ENCODE measurements around the gene ACOXL.
"Not testable (repeated sequence)": the region's sequence is repeated elsewhere in the genome, so short reads cannot be mapped to it uniquely, and the experiment has no call there.

Gene ACOXL

DNA sequence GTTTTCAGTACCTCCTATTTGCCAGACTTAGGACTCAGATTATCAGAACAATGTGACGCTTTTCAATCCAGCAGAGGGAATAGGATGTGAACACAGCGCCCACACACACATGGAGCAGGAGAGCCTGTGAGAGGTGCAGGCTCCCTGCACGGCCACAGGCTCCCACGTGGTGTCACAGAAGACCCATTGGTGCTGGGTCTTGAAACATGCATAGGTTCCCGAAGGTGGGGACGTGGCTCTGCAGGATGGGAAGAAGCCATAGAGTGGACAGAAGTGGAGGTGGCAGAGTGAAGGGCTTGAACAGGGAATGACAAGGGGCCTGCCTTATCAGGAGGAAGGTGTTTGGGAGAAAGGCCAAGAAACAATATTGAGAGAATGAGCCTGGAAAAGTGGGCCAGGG is 309.9 kb downstream of the ACOXL start:
- DNase-seq (ENCODE audit: low read depth), result no peak

DNA sequence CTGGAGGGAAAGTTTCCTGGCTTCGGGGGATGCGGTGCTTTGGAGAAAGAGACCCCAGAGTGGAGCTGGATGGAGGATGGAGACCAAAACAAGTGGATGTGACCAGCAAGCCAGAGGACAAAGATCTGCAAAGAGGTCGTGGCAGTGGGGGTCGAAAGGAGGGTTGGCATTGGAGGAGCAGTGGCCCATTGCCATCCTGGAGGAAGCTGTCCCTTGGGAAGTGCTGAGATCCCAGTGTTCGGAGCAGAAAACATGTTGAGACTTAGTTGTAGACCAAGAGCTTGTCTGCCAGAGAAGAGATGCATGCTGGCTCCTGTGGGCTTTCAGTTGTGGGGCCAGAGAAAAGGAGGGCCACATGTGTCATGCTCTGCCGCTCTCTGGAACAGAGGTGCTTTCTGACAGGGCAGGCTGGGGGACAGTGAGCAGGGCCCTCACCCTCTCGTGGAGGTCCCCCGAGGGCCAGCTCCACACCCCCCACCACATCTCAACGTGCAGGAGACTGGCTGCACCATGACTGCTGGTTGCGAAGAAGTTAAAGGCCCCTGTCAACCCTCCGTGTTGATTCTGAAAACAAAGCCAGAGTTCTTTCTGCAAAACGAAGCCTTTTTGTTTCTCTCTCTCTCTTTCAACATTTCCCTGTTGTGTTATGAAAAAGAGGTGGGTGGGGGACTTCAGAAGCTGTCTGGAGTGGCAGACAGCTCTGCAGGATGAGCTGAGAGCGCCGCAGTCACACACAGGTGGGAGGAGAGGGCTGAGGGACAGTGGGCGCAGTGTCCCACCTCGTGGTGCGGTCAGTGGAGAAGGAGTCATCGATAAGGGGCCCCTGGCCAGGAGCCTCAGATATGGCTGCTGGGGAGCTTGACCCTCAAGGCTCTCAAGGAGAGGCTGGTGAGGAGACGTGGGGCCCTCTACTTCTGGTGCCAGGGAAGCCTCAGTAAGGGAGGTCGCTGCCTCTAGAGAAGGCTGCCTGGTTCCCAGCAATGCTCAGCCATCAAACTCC is 310.7 kb downstream of the ACOXL start:
- DNase-seq (ENCODE audit: low read depth), result no peak

- DNase-seq (ENCODE audit: low read depth), result no peak
These were observed 311.7 kb downstream of the ACOXL start for GRCh38 chr2:111044066-111044465.

GRCh38 chr2:111045236-111045635 is 312.9 kb downstream of the ACOXL start:
- DNase-seq (ENCODE audit: low read depth), result not testable (repeated sequence)

DNA sequence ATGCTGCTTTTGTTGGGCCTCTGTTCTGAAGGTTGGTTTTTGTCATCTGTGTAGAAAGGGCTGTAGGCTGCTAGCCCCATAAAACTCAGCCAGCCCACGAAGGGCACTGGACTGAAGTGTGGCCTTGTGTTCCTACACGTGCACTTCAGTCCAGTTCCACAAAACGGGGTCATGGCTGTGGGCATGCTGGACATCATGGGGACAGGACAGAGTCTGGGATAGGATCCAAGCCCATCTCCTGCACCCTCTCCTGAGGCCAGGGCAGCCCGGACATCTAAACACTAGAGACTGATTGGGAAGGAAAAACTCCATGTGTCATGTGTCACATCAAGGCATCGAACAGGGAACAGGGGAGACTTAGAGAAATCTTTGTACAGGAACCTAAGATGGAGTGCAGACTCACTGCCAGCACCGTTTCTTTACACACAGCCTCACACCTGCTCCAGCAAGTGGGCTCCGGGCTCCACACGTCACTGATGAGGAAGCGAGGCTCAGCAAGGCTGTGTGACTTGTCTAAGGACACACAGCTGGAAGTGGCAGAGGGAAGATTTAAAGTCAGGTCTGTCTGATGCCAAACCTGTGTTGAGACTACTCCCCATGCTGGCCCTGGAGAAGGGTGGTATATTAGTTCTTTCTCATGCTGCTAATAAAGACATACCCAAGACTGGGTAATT is 313.5 kb downstream of the ACOXL start:
- DNase-seq (ENCODE audit: low read depth), result no peak

DNA sequence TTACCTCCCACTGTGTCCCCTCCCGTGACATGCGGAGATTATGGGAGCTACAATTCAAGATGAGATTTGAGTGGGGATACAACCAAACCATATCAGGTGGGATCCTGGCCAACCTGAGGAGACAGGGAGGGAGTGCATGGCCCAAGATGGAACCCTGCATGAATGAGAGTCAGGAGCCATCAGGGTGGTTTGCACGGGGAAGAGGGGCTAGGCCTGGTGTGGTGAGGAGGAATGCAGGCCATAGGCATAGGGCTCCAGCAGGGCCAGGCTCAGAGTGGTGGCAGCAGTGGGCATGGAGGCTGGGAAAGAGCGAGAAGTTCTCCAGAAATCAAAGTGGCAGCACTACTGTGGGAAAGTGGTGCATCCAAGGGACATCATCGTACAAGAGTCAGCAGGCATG is 314.3 kb downstream of the ACOXL start:
- no peak for DNase-seq (ENCODE audit: low read depth)

- no peak for DNase-seq (ENCODE audit: low read depth)
These were observed 316.7 kb downstream of the ACOXL start for GRCh38 chr2:111048856-111049768.

DNA sequence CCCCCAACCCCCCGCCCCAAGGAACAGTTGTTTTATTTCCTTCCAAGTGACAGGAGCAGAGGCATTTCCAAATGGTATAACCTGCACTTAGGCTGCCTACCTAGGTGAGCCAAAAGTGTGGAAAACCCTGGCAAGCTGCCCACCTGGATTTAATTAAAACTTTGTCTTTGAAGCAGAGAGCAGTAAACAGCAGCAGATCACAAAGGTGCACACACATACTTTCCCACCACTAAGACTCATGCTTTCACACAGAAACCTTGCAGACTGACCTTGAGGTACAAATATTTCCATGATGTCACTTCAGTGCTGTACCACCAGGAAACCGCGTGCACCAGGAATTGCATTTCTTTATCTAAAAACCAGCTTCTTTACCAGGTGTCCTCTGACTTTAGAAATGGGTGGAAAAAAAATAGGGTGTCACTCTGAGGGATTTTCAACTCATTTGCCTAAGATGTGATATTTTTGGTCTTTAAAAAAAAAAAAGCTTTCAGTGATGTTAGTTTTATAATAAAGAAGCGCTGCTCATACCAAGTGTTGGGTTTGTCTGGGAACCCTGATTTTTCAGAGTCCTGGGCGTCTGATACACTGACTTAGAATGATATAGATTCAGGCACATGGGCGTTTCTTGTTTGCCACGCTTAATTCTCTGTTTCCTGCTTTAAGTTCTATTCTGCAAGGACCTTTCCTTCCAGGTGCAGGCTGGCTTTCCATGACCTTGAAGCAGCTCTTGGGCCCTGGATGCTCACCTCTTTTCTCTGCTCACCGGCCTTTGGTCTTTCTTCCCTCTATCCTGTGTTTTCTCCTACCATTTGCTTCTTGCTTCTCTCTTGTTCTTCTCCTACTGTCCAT is 317.6 kb downstream of the ACOXL start:
- DNase-seq (ENCODE audit: low read depth), result no peak

DNA sequence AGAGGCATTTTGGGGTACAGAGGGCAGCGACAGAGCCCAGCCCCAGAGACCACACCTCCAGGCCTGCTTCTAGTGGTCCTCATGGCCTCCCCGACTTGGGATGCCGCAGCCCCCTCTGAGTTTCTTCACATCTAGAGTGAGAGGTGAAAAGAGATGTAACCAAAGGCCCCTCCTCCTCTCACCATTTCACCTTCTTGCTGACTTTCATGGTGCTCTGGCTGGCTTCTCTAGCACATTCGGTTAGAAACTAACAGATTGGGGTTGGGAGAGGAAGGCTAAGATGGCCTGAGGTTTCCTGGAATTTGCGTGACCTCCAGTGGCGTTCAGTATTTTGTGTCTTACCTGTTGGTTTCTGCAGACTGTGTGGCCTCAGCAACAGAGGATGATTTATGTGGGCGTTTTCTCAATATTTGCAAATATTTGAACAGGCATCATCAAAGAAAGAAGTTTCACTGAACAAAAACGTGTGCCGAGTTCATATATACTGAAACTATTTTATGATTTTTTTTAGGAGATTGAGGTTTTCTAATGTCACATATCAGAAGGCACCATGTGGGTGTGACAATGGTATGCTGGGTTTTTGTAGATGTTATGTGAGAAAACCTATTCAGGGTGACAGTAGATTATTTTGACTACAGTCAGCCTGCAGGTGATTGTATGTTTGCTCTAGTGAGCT is 318.5 kb downstream of the ACOXL start:
- no peak for DNase-seq (ENCODE audit: low read depth)

DNA sequence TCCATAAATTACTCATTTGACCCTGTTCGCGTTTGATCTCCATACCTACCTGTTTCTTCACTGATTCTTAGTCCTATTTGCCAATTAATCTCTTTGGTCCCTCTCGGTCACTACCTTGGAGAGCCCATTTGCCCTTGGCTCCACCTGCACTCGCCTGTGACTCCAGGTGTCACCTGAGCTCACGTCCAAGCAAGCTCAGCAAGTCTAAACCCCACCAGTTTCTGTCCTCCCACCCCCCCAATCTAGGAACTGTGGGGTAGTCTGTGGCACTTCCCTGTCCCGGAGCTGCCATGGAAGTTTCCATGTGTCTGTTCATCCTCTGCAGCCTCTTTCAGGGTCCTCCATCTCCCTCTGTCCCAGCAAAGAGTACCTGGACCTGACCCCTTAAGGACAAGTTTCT is 320.2 kb downstream of the ACOXL start:
- DNase-seq (ENCODE audit: low read depth), result no peak

DNA sequence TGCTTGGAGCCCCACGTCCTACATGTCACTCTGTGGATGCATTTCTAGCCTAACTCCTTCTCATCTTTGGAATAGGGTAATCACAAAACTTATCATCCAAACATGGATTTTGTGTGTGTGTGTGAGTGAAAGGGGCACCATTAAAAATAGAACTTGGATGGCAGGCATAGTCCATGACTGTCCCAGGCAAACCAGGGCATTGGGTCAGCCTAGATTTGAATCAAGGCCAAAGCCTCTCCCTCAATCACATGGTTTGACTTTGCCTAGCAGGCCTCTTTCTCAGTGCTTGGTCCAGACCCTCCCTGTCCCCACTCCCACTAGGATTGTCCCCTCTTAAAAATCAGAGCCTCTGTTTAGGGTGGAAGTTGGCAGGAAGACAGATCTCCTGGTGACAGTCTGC is 320.9 kb downstream of the ACOXL start:
- DNase-seq (ENCODE audit: low read depth), result no peak

GRCh38 chr2:111053825-111054515 is 321.6 kb downstream of the ACOXL start:
- no peak for DNase-seq (ENCODE audit: low read depth)

DNA sequence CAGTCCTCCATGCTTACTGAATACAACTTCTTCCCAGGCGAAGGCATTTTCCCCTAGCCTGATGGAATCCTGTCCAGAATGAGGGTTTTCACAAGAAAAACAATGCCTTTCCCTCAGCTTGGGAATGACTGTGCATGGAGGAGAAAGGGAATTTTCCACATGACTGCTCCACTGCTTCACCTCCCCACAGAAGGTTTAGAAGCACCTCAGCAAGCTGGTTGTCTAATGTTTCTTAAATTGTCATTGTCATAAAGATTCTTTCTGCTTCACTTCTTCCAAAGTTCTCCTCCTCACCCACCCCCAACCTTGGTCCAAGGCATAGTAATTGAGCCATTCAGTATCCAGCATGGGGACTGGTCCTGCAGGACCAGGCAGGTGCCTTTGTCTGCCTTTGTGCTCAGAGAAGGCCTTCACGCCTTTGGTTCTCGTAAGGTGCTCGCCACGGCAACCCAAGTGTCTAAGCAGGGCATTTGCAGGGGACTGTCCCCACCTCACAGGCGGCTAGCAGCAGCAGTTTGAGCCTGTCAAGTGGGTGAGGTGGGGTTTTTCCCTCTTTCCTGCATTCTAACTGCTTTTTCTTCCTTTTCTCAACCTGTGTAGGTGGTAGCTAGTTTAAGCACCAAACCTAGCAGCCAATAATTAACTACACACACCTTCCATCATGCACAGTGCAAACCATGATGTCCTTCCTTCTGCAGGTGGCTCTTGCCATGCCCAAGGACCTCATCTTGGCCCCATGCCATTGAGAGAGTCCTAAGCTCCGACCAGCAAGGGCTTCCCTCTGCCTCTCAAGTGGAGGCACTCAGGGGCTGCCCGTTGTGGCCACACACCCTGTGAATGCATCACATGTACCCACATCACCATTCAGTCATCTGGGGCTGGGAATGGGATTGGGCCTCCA is 322.7 kb downstream of the ACOXL start:
- no peak for DNase-seq (ENCODE audit: low read depth)

DNA sequence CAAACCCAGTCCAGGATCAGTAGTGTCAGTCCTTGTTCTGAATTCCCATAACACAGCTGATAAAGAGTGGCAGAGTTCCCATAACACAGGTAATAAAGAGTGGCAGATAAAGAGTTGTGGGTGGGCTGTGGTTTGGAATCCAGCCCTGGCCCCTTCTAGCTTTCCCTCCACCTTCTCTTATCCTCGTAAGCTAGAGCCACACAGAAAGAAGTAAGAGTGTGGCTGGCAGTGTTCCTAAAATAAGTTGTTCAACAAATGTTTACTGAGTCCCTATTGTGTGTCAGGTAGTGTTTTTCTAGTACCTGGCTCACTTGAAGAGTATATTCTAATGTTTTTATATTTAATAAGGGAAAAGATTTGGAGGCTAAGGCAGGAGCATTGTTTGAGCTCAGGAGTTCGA is 323.4 kb downstream of the ACOXL start:
- no peak for DNase-seq (ENCODE audit: low read depth)

DNA sequence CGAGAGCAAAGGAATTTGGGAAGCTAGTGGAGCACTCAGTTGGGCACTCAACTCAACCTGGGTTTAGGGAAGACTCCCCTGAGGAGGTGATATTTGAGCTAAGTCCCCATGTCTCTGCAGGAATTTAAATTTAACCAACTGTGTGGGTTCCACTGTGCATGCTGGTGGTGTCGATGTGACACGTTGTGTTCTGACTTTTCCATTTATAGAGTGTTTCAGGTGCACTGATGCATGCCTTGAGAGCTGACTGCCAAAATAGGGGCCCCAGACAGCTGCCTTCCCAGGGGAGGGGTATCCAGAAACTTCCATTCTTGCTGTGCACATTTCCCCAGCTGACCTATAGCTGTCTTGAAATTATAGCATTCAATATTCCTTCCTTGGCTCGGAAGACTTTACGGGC is 324.7 kb downstream of the ACOXL start:
- DNase-seq (ENCODE audit: low read depth), result no peak

- DNase-seq (ENCODE audit: low read depth), result no peak
These were observed 325.3 kb downstream of the ACOXL start for GRCh38 chr2:111057721-111058120.

DNA sequence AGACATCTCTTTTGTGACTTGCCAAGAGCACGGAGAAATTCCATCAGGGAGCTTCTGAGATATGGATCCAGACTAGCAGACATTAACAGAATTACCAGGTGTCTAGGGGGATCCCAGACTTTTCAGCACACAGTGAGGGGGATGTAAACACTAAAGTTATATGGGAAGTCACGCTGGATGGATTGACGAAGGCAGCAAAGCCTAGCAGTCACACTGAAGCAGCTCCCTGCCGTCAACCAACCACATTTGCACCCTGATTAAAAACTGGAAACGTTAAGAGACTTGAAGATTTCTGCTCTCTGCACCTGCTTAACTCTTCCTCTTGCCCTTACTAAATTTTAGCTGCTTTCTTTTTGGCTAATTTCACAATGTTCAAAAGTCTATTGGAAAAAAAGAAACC is 325.9 kb downstream of the ACOXL start:
- DNase-seq (ENCODE audit: low read depth), result no peak

- DNase-seq (ENCODE audit: low read depth), result no peak
These were observed 328.8 kb downstream of the ACOXL start for GRCh38 chr2:111061191-111061590.

GRCh38 chr2:111062417-111062816 is 330.0 kb downstream of the ACOXL start:
- no peak for DNase-seq (ENCODE audit: low read depth)

Data from activated gamma-delta T cell treated with anti-CD3 and anti-CD28 coated beads, Interleukin-2, amount 50 U/mL, for 16 hours (primary cell).